ENCODE results near the gene ATG13.

Gene ATG13

DNA sequence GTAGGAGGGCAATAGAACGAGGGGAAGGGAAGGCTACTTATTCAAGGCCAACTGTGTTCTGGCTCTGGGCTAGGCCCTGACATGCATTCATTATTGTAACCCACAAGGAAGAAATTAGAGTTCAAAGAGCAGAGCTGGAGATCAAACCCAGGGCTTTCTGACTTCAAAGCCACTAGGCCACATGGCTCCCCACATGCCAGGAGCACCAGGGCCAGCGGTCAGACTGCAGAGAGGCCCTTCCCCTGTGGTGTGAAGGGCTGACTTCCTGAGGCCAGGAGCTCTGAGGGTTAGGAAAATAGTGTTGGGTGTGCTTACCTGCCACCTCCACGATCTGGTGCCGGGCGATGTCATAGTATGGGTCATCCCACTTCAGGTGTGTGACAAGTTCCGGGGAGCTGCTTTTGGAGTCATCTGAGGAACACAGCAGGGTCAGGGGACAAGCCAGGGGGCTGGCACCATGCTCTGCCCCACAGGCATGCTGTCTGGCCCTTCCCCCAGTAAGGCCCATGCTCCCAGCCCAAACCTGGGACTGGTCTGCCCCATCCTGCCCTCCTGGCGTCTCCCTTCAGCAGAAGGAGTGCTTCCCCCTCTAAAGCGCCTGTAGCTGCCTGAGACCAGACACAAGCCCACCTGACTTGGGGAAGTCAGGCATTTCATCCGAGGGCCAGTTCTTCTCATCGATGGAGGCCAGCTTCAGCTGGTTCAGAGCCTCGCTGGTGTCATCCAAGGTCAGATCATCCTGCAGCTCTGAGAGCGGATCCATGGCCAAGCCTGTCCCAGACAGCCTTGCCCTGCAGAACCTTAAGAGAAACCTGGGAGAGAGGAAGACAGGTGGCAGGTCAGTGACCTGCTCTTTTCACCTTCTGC is 78.2 kb downstream of the ATG13 start:
- no peak overlapping the region for H3K27ac ChIP-seq (ENCODE audit: extremely low read depth, low read depth, low read length)
- no peaks in the 10 kb centered on the region for H3K9me3 ChIP-seq (ENCODE audit: control insufficient read depth, insufficient read depth, low read depth, low read length)
- ChIA-PET CTCF (interaction anchor here (0.5 to 0.7 kb wide), 3 partner anchors 142 to 552 kb away, joined by 3 to 5 read pairs (median 3); no protein-coding TSS in a partner anchor), POLR2A (no interaction called here)
- peaks cover 0 to 43% of the 10 kb centered on the region in 2 experiments; a peak in 1 of 3 replicates for H3K36me3 ChIP-seq (ENCODE audit: control insufficient read depth in 2 of 2, insufficient read depth in 1 of 2, low read length in 2 of 2)
- H3K4me1 ChIP-seq (ENCODE audit: control insufficient read depth, insufficient read depth, low read length): no peaks in the 10 kb centered on the region
- TF ChIP-seq ZNF843 (tag by site-specific recombination; IDR thresholded peaks at IDR 0.05): no peak
- no peak for TF ChIP-seq ZFP41 (tag by site-specific recombination; IDR thresholded peaks at IDR 0.05; ENCODE audit: borderline replicate concordance)
- TF ChIP-seq ZNF350 (tag by site-specific recombination; IDR thresholded peaks at IDR 0.05): no peak
- TF ChIP-seq ZNF585B (tag by site-specific recombination; IDR thresholded peaks at IDR 0.05): no peak
- no peak for TF ChIP-seq SP7 (tag by site-specific recombination; IDR thresholded peaks at IDR 0.05)
- no peak for TF ChIP-seq FEZF1 (tag by site-specific recombination; IDR thresholded peaks at IDR 0.05)
- no peak overlapping the region for H3K4me3 ChIP-seq (ENCODE audit: low read depth, low read length)

DNA sequence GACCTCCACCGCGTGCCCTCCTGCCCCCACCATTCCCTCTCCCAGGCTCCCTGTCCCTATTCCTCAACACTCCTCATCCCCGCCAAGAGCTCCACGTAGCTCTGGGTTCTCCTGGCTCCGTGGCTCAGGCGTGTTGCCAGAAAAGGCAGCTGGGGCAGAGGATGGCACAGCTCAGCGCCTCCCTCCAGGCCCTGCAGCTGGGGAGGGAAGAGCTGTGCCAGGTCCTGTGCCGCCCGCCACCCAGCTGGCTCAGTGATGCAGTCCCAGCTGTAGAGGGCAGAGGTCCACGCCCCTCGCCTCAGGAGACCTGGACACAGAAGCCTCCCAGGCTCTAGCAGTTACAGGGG is 78.8 kb downstream of the ATG13 start:
- Histone ChIP-seq H3K36me3 (ENCODE audit: control insufficient read depth in 2 of 2, insufficient read depth in 1 of 2, low read length in 2 of 2) (peaks cover 0 to 43% of the 10 kb centered on the region in 2 experiments; a peak in 1 of 3 replicates), H3K4me3 (ENCODE audit: low read depth, low read length) (no peak overlapping the region), H3K4me1 (ENCODE audit: control insufficient read depth, insufficient read depth, low read length) (no peaks in the 10 kb centered on the region), H3K27ac (ENCODE audit: extremely low read depth, low read depth, low read length) (no peak overlapping the region), H3K9me3 (ENCODE audit: control insufficient read depth, insufficient read depth, low read depth, low read length) (no peaks in the 10 kb centered on the region)
- POLR2A ChIA-PET: interaction anchor here (1.0 kb wide), 1 partner anchor 8 kb away, joined by 3 read pairs; no protein-coding TSS in a partner anchor
- CTCF ChIA-PET: interaction anchor here (0.6 to 0.7 kb wide), 2 partner anchors 304 to 552 kb away, joined by 3 read pairs; no protein-coding TSS in a partner anchor
- TF ChIP-seq ZNF133 (tag by site-specific recombination; IDR thresholded peaks at IDR 0.05): no peak
- TF ChIP-seq ZNF132 (tag by site-specific recombination; IDR thresholded peaks at IDR 0.05; ENCODE audit: borderline replicate concordance): no peak
- no peak for TF ChIP-seq ZNF140 (tag by site-specific recombination; IDR thresholded peaks at IDR 0.05)
- TF ChIP-seq, protein P1, sequence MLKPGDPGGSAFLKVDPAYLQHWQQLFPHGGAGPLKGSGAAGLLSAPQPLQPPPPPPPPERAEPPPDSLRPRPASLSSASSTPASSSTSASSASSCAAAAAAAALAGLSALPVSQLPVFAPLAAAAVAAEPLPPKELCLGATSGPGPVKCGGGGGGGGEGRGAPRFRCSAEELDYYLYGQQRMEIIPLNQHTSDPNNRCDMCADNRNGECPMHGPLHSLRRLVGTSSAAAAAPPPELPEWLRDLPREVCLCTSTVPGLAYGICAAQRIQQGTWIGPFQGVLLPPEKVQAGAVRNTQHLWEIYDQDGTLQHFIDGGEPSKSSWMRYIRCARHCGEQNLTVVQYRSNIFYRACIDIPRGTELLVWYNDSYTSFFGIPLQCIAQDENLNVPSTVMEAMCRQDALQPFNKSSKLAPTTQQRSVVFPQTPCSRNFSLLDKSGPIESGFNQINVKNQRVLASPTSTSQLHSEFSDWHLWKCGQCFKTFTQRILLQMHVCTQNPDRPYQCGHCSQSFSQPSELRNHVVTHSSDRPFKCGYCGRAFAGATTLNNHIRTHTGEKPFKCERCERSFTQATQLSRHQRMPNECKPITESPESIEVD (tag by site-specific recombination; IDR thresholded peaks at IDR 0.05): no peak
- TF ChIP-seq, protein P2, sequence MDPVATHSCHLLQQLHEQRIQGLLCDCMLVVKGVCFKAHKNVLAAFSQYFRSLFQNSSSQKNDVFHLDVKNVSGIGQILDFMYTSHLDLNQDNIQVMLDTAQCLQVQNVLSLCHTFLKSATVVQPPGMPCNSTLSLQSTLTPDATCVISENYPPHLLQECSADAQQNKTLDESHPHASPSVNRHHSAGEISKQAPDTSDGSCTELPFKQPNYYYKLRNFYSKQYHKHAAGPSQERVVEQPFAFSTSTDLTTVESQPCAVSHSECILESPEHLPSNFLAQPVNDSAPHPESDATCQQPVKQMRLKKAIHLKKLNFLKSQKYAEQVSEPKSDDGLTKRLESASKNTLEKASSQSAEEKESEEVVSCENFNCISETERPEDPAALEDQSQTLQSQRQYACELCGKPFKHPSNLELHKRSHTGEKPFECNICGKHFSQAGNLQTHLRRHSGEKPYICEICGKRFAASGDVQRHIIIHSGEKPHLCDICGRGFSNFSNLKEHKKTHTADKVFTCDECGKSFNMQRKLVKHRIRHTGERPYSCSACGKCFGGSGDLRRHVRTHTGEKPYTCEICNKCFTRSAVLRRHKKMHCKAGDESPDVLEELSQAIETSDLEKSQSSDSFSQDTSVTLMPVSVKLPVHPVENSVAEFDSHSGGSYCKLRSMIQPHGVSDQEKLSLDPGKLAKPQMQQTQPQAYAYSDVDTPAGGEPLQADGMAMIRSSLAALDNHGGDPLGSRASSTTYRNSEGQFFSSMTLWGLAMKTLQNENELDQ (tag by site-specific recombination; IDR thresholded peaks at IDR 0.05; ENCODE audit: low read depth): no peak
- TF ChIP-seq, protein P3, sequence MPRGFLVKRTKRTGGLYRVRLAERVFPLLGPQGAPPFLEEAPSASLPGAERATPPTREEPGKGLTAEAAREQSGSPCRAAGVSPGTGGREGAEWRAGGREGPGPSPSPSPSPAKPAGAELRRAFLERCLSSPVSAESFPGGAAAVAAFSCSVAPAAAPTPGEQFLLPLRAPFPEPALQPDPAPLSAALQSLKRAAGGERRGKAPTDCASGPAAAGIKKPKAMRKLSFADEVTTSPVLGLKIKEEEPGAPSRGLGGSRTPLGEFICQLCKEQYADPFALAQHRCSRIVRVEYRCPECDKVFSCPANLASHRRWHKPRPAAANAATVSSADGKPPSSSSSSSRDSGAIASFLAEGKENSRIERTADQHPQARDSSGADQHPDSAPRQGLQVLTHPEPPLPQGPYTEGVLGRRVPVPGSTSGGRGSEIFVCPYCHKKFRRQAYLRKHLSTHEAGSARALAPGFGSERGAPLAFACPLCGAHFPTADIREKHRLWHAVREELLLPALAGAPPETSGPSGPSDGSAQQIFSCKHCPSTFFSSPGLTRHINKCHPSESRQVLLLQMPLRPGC (tag by site-specific recombination; IDR thresholded peaks at IDR 0.05): no peak
- no peak for TF ChIP-seq ZNF777 (tag by site-specific recombination; IDR thresholded peaks at IDR 0.05; ENCODE audit: borderline replicate concordance)
- TF ChIP-seq ZNF10 (tag by site-specific recombination; IDR thresholded peaks at IDR 0.05): no peak
- TF ChIP-seq ZNF558 (tag by site-specific recombination; IDR thresholded peaks at IDR 0.05): no peak
- TF ChIP-seq ZNF23 (tag by site-specific recombination; IDR thresholded peaks at IDR 0.05; ENCODE audit: borderline replicate concordance): no peak
- TF ChIP-seq, protein P4, sequence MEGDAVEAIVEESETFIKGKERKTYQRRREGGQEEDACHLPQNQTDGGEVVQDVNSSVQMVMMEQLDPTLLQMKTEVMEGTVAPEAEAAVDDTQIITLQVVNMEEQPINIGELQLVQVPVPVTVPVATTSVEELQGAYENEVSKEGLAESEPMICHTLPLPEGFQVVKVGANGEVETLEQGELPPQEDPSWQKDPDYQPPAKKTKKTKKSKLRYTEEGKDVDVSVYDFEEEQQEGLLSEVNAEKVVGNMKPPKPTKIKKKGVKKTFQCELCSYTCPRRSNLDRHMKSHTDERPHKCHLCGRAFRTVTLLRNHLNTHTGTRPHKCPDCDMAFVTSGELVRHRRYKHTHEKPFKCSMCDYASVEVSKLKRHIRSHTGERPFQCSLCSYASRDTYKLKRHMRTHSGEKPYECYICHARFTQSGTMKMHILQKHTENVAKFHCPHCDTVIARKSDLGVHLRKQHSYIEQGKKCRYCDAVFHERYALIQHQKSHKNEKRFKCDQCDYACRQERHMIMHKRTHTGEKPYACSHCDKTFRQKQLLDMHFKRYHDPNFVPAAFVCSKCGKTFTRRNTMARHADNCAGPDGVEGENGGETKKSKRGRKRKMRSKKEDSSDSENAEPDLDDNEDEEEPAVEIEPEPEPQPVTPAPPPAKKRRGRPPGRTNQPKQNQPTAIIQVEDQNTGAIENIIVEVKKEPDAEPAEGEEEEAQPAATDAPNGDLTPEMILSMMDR (tag by site-specific recombination; IDR thresholded peaks at IDR 0.05): no peak
- no peak for TF ChIP-seq ZNF433 (tag by site-specific recombination; IDR thresholded peaks at IDR 0.05; ENCODE audit: low read depth)

Measured in HEK293 (cell line).